SK-N-SH treated with all-trans-retinoic acid at 6 μM for 48 hours (cell line): Measurements from ENCODE around the gene DHRS1.
"Not testable (repeated sequence)": the region's sequence is repeated elsewhere in the genome, so short reads cannot be mapped to it uniquely, and the experiment has no call there.

ENCODE experiments used
- ATAC-seq: fragments of 200-7000 bp; cut with Tn5 transposase; 3 replicates; pipeline ENCODE4 v1.9.1; 2020; ENCODE audit warnings: mild to moderate bottlenecking, moderate library complexity
- ARNTL ChIP-seq: fragments of 450-650 bp; formaldehyde crosslinking; IDR thresholded peaks from 2 replicates; pipeline ENCODE4 v1.5.0; 2020; ENCODE audit warnings: low read depth, mild to moderate bottlenecking, moderate library complexity, borderline replicate concordance
- BACH2 ChIP-seq: fragments of 250-450 bp; sonication (Bioruptor Pico); IDR thresholded peaks from 2 replicates; pipeline ENCODE4 v1.9.0; 2021; ENCODE audit warnings: mild to moderate bottlenecking, borderline replicate concordance
- CREB5 ChIP-seq: fragments of 250-450 bp; sonication (Bioruptor Pico); IDR thresholded peaks from 2 replicates; pipeline ENCODE4 v1.5.1; 2020; ENCODE audit warnings: low read depth, mild to moderate bottlenecking, moderate library complexity
- CSDC2 ChIP-seq: fragments of 250-450 bp; sonication (Bioruptor Pico); IDR thresholded peaks from 2 replicates; pipeline ENCODE4 v1.5.0; 2020; ENCODE audit warnings: mild to moderate bottlenecking, moderate library complexity
- CSRNP3 ChIP-seq: fragments of 250-450 bp; sonication (Bioruptor Pico); IDR thresholded peaks from 2 replicates; pipeline ENCODE4 v1.5.1; 2021; ENCODE audit warnings: mild to moderate bottlenecking, moderate library complexity
- ESRRG ChIP-seq: fragments of 250-450 bp; sonication (Bioruptor Pico); IDR thresholded peaks from 2 replicates; pipeline ENCODE4 v1.6.1; 2021; ENCODE audit warnings: mild to moderate bottlenecking
- GLIS3 ChIP-seq: fragments of 250-450 bp; sonication (Bioruptor Pico); IDR thresholded peaks from 2 replicates; pipeline ENCODE4 v1.5.0; 2020; ENCODE audit warnings: mild to moderate bottlenecking, moderate library complexity
- ISL1 ChIP-seq: fragments of 250-450 bp; sonication (Bioruptor Pico); IDR thresholded peaks from 2 replicates; pipeline ENCODE4 v2.1.2; 2022; ENCODE audit warnings: mild to moderate bottlenecking, moderate library complexity
- OSR1 ChIP-seq: fragments of 250-450 bp; sonication (Bioruptor Pico); IDR thresholded peaks from 2 replicates; pipeline ENCODE4 v1.8.0; 2022; ENCODE audit warnings: moderate library complexity, mild to moderate bottlenecking, inconsistent platforms
- PATZ1 ChIP-seq: fragments of 250-450 bp; sonication (Bioruptor Pico); IDR thresholded peaks from 2 replicates; pipeline ENCODE4 v1.8.0; 2020; ENCODE audit warnings: mild to moderate bottlenecking, moderate library complexity, borderline replicate concordance
- POU6F1 ChIP-seq: fragments of 250-450 bp; sonication (Bioruptor Pico); IDR thresholded peaks from 2 replicates; pipeline ENCODE4 v1.8.0; 2021; ENCODE audit warnings: low read depth, mild to moderate bottlenecking, moderate library complexity, borderline replicate concordance
- RARB ChIP-seq: fragments of 250-450 bp; sonication (Bioruptor Pico); IDR thresholded peaks from 2 replicates; pipeline ENCODE4 v1.8.0; 2021; ENCODE audit warnings: mild to moderate bottlenecking, moderate library complexity
- SNAI2 ChIP-seq: fragments of 250-450 bp; sonication (Bioruptor Pico); IDR thresholded peaks from 2 replicates; pipeline ENCODE4 v1.5.0; 2020; ENCODE audit warnings: mild to moderate bottlenecking, moderate library complexity
- TCF4 ChIP-seq: fragments of 250-450 bp; sonication (Bioruptor Pico); IDR thresholded peaks from 2 replicates; pipeline ENCODE4 v1.8.0; 2021; ENCODE audit warnings: mild to moderate bottlenecking, moderate library complexity, borderline replicate concordance
- TOX ChIP-seq: fragments of 250-450 bp; sonication (Bioruptor Pico); IDR thresholded peaks from 2 replicates; pipeline ENCODE4 v1.8.0; 2021; ENCODE audit warnings: mild to moderate bottlenecking, moderate library complexity, borderline replicate concordance
- TSHZ2 ChIP-seq: fragments of 250-450 bp; sonication (Bioruptor Pico); IDR thresholded peaks from 2 replicates; pipeline ENCODE4 v1.5.0; 2020; ENCODE audit warnings: mild to moderate bottlenecking, moderate library complexity
- ZC3H10 ChIP-seq: fragments of 250-450 bp; sonication (Bioruptor Pico); IDR thresholded peaks from 2 replicates; pipeline ENCODE4 v1.5.1; 2021; ENCODE audit warnings: mild to moderate bottlenecking, moderate library complexity
- ZFP3 ChIP-seq: fragments of 250-450 bp; sonication (Bioruptor Pico); IDR thresholded peaks from 2 replicates; pipeline ENCODE4 v1.5.0; 2020; ENCODE audit warnings: mild to moderate bottlenecking, moderate library complexity
- ZFP30 ChIP-seq: fragments of 450-650 bp; formaldehyde crosslinking; IDR thresholded peaks from 2 replicates; pipeline ENCODE4 v1.5.0; 2022; ENCODE audit warnings: mild to moderate bottlenecking, moderate library complexity
- ZNF70 ChIP-seq: fragments of 450-650 bp; formaldehyde crosslinking; IDR thresholded peaks from 2 replicates; pipeline ENCODE4 v1.5.0; 2020; ENCODE audit warnings: mild to moderate bottlenecking, moderate library complexity
- ZNF8 ChIP-seq: fragments of 450-650 bp; formaldehyde crosslinking; IDR thresholded peaks from 2 replicates; pipeline ENCODE4 v1.5.0; 2020; ENCODE audit warnings: mild to moderate bottlenecking, moderate library complexity

The DHRS1 gene

GRCh38 chr14:24247422-24247821 lies 52.2 kb downstream of the DHRS1 start (continued):
- no peak for TF ChIP-seq ARNTL (CRISPR knock-in tag)

- TF ChIP-seq SNAI2 (CRISPR knock-in tag) (no peak), TOX (CRISPR knock-in tag) (no peak), ZFP30 (CRISPR knock-in tag) (no peak), BACH2 (CRISPR knock-in tag) (no peak), TSHZ2 (CRISPR knock-in tag) (no peak), ISL1 (no peak), ZFP3 (CRISPR knock-in tag) (no peak), OSR1 (CRISPR knock-in tag) (no peak)
- TF ChIP-seq, all 23 proteins: peak for 0
- ATAC-seq, result no peak
These were observed 52.8 kb downstream of the DHRS1 start for GRCh38 chr14:24246765-24247212.

GRCh38 chr14:24245350-24245749 lies 54.2 kb downstream of the DHRS1 start:
- ATAC-seq, result not testable (repeated sequence)

GRCh38 chr14:24243336-24243836 lies 56.2 kb downstream of the DHRS1 start:
- TF ChIP-seq ESRRG (CRISPR knock-in tag) (no peak), ZFP3 (CRISPR knock-in tag) (no peak), POU6F1 (CRISPR knock-in tag) (no peak), PATZ1 (CRISPR knock-in tag) (no peak), ISL1 (no peak), ZC3H10 (CRISPR knock-in tag) (no peak), ZNF70 (CRISPR knock-in tag) (no peak), SNAI2 (CRISPR knock-in tag) (no peak), GLIS3 (CRISPR knock-in tag) (no peak), CREB5 (CRISPR knock-in tag) (no peak), CSRNP3 (CRISPR knock-in tag) (no peak), RARB (no peak), TOX (CRISPR knock-in tag) (no peak), CSDC2 (no peak), ZFP30 (CRISPR knock-in tag) (no peak), TCF4 (no peak), ZNF8 (no peak)
- ATAC-seq, result no peak; the same call in 2 of the 3 replicates
